ENCODE measurements around the gene ACTC1.
"Not testable (repeated sequence)": the region's sequence is repeated elsewhere in the genome, so short reads cannot be mapped to it uniquely, and the experiment has no call there.

Gene ACTC1

GRCh38 chr15:34795267-34796081, at the start of gene ACTC1:
ACTC1 (minus strand) TSS chr15:34795549; CDS start chr15:34794808, 741 bp downstream.
- no peak for DNase-seq

GRCh38 chr15:34841262-34841725, 45.9 kb upstream of the ACTC1 start:
- DNase-seq: no peak

DNA sequence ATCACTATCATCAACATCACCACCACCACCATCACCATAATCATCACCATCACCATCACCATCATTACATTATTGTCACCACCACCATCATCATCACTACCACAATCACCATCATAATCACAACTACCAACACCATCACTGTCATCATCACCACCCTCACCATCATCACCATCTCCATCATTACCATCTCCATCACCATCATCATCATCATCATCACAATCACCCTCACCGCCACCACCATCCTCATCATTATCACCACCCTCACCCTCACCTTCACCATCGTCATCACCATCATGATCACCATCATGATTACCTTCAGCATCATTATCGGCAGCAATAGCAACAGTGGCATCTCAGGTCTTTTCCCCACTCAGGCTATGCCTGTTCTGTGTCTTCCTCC, 42.9 kb upstream of the ACTC1 start:
- no peak for DNase-seq

GRCh38 chr15:34837246-34838016, 42.1 kb upstream of the ACTC1 start:
- DNase-seq: no peak

- DNase-seq: no peak
These were observed 33.0 kb upstream of the ACTC1 start for GRCh38 chr15:34828145-34828911.

- no peak for DNase-seq
These were observed 26.5 kb upstream of the ACTC1 start for GRCh38 chr15:34821831-34822230.

DNA sequence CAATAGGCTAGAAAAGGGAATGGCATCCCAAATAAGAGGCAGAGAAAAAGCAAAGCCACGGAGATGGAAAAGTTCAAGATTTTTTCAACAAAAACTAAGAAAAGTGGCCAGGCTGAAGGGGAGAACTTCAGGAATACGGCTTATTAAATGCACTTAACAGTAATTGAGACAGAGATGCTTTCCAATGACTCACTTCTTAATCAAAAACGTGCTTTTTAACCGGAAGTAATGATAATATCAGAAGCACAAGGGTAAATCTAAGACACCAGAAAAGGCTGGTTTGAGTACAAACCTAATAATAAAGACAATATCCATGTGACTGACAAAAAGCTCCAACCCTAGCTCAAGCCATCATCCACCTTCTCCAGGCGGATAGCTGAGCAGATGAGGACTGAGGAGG, 24.8 kb upstream of the ACTC1 start:
- no peak for DNase-seq

GRCh38 chr15:34818526-34818925, 23.2 kb upstream of the ACTC1 start:
- DNase-seq: no peak

GRCh38 chr15:34815836-34816235, 20.5 kb upstream of the ACTC1 start:
- DNase-seq: no peak

DNA sequence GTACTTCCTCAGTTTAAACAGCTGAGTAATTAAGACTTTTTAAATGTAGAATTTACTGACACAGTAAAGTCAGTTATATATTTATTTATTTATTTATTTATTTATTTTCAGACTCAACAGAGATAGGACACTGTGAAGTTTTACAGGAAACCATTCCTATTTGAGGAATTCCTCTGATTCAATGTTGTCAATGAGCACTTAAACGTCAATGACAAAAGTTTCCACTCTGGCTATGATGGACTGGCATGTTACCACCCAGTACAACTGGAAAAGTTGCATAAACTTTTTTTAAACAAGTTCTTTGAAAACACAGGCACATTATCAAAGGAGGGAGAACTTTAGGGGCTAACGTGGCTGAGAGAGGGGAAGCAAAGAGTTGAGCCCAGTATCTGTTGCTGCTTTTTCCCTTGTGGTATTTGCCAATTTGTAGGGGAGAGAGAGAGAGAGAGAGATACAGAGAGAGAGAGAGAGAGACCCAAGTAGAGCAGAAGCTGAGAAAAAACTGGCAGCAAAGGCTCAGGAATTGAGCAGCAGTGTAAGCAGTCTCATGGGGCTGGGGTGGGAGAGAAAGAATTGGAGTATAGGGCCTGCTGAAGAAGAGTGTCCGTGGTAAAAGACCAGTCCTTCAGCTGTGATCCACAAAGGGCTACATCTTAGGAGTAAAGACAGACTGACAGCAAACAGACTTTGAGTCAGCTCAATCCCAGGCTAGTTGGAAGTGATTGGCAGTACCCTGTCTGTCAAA, 18.3 kb upstream of the ACTC1 start:
- no peak for DNase-seq

- DNase-seq: not testable (repeated sequence)
These were observed 17.6 kb upstream of the ACTC1 start for GRCh38 chr15:34812868-34813365.

- no peak for DNase-seq
These were observed 17.0 kb upstream of the ACTC1 start for GRCh38 chr15:34812369-34812768.

- DNase-seq: no peak
These were observed 15.2 kb upstream of the ACTC1 start for GRCh38 chr15:34810443-34811129.

DNA sequence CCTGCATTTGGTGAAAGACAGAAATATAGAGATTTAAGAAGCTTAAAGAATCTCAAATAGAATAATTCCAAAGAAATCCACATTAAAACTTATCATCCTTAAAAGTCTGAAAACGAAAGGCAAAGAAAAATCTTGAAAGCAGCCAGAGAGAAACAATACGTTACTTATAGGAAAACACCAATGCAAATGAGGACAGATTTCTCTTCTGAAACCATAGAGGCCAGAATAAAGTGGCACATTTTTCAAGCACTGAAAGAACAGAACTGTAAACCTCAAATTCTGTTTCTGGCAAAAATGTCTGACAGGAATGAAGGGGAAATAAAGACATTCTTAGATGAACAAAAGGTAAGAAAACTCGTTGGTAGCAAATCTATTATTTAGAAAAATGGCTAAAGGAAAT, 13.8 kb upstream of the ACTC1 start:
- no peak for DNase-seq

DNA sequence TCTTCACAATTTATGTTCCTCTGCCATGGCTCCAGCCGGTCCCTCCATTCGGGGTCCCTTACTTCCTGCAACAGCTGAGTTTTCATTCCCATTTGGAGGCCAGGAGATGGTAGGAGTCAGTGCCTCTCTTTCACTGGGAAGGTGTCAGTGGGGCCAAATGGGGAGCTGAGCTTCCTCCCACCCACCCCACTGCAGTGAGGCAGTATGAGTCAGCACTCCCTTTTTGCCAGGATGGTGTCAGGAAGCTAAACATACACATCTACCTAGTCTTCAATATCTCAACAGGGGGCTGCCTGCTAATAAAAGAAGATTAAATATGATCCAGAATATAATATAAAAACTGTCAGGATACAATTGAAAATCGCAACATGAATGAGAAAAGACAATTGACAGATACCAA, 12.7 kb upstream of the ACTC1 start:
- no peak for DNase-seq

GRCh38 chr15:34807241-34807640, 11.9 kb upstream of the ACTC1 start:
- DNase-seq: not testable (repeated sequence)

DNA sequence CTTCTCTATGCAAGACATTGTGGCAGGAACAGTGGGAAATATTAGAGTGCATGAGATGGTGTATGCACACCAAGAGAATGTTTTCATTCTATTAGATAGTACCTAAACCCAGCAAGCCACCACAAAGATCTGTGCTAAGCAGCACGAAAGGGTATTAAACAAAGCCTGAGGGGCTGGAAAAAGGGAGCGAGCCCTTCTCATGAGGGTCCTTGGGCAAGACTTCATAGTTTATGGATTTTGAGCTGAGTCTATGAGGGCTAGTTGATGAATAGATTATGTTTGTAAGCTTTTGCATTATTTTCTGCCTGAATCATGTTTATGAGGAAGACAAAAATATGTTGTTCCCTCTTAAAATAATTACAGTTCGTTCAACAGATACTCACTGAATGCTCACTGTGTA, 9.4 kb upstream of the ACTC1 start:
- no peak for DNase-seq

- DNase-seq: no peak
These were observed 8.8 kb upstream of the ACTC1 start for GRCh38 chr15:34804113-34804512.

- DNase-seq: no peak
These were observed 7.7 kb upstream of the ACTC1 start for GRCh38 chr15:34802803-34803750.

DNA sequence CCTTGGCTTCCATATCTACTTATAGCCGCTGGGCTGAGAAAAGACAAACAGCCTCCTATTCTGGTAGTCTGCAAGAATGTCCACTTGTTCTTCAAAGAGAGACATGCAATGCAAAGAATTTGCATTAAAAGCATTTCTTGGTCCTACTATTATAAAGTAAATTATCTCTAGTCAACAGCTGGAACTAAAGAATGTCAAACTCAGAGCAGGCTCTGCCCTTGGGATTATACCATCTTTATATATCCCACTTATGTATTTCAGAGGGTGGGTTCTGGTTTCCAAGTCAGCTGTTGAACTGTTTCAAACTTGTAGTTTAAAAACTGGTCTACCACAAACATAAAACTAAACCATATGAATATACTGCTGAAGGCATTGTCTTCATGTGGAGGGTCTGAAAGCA, 7.0 kb upstream of the ACTC1 start:
- DNase-seq: no peak
